HEK293 (cell line): Measurements from ENCODE around the gene NDRG3.

Experiments
- CTCF ChIA-PET: fragments of 350-600 bp; formaldehyde crosslinking; extraction: SDS; loops from one replicate; lab custom pipeline; 2021; ENCODE audit warnings: antibody characterized with exemption; lab: Yijun Ruan, JAX
- POLR2A ChIA-PET: fragments of 300-600 bp; formaldehyde crosslinking; extraction: SDS; loops from one replicate; lab custom pipeline; 2020; ENCODE audit warnings: antibody characterized with exemption, inconsistent platforms; lab: Yijun Ruan, JAX
- H3K27ac ChIP-seq: fragments of 200-500 bp; sonication (Bioruptor generic); 2 replicates; pipeline ENCODE4 v1.5.1; 2014; ENCODE audit warnings: low read depth, low read length, control low read depth, inconsistent platforms; ENCODE audit errors: extremely low read depth
- H3K36me3 ChIP-seq, 2 experiments: fragments of 200-500 bp in 1 of 2; sonication (Bioruptor generic) in 1 of 2; 1 replicate in 1 of 2; 2 replicates in 1 of 2; pipeline ENCODE4 v1.5.1; 2014 to 2017; ENCODE audit warnings: inconsistent platforms in 2 of 2, low read length in 2 of 2; ENCODE audit not compliant: control insufficient read depth in 2 of 2, insufficient read depth in 1 of 2
- H3K4me1 ChIP-seq: fragments of 200-500 bp; sonication (Bioruptor generic); 2 replicates; pipeline ENCODE4 v1.5.1; 2014; ENCODE audit warnings: mild to moderate bottlenecking, low read length, inconsistent platforms; ENCODE audit not compliant: control insufficient read depth, insufficient read depth
- H3K4me3 ChIP-seq: 2 replicates; pipeline ENCODE4 v1.5.1; 2011; ENCODE audit warnings: low read depth, mild to moderate bottlenecking, control low read depth, low read length, moderate library complexity
- H3K9me3 ChIP-seq: fragments of 200-500 bp; sonication (Bioruptor generic); 2 replicates; pipeline ENCODE4 v1.5.1; 2014; ENCODE audit warnings: low read depth, low read length, inconsistent platforms; ENCODE audit not compliant: control insufficient read depth, insufficient read depth
- BCL11B ChIP-seq: fragments of 450-650 bp; formaldehyde crosslinking; IDR thresholded peaks from 2 replicates; pipeline ENCODE4 v1.5.1; 2016; ENCODE audit warnings: low read depth, missing biosample characterization, missing genetic modification characterization
- GFI1B ChIP-seq: fragments of 450-650 bp; formaldehyde crosslinking; IDR thresholded peaks from 2 replicates; pipeline ENCODE4 v1.5.1; 2016; ENCODE audit warnings: missing biosample characterization, missing genetic modification characterization
- IKZF3 ChIP-seq: fragments of 450-650 bp; IDR thresholded peaks from 2 replicates; pipeline ENCODE4 v1.5.0; 2018; ENCODE audit warnings: missing biosample characterization, mild to moderate bottlenecking, missing genetic modification characterization, moderate library complexity
- INSM2 ChIP-seq: fragments of 450-650 bp; formaldehyde crosslinking; IDR thresholded peaks from 2 replicates; pipeline ENCODE4 v1.5.1; 2016; ENCODE audit warnings: missing biosample characterization, missing genetic modification characterization
- PRDM4 ChIP-seq: fragments of 450-650 bp; formaldehyde crosslinking; IDR thresholded peaks from 2 replicates; pipeline ENCODE4 v1.5.1; 2017; ENCODE audit warnings: missing biosample characterization, missing genetic modification characterization
- REPIN1 ChIP-seq: fragments of 450-650 bp; formaldehyde crosslinking; IDR thresholded peaks from 2 replicates; pipeline ENCODE4 v1.5.1; 2017; ENCODE audit warnings: missing biosample characterization, missing genetic modification characterization, low read depth
- ZBTB11 ChIP-seq: fragments of 450-650 bp; formaldehyde crosslinking; conservative IDR thresholded peaks from 2 replicates; pipeline ENCODE4 v1.5.1; 2016; ENCODE audit warnings: low read depth, missing biosample characterization, missing genetic modification characterization
- ZBTB6 ChIP-seq: fragments of 450-650 bp; formaldehyde crosslinking; IDR thresholded peaks from 2 replicates; pipeline ENCODE4 v1.5.1; 2017; ENCODE audit warnings: missing biosample characterization, missing genetic modification characterization
- ZBTB7A ChIP-seq: fragments of 450-650 bp; formaldehyde crosslinking; IDR thresholded peaks from 2 replicates; pipeline ENCODE4 v1.5.1; 2016; ENCODE audit warnings: low read depth, missing biosample characterization, missing genetic modification characterization
- ZNF121 ChIP-seq: fragments of 450-650 bp; formaldehyde crosslinking; IDR thresholded peaks from 2 replicates; pipeline ENCODE4 v1.5.1; 2016; ENCODE audit warnings: missing biosample characterization, missing genetic modification characterization
- ZNF23 ChIP-seq: fragments of 450-650 bp; formaldehyde crosslinking; IDR thresholded peaks from 2 replicates; pipeline ENCODE4 v1.5.1; 2016; ENCODE audit warnings: missing biosample characterization, missing genetic modification characterization, borderline replicate concordance
- ZNF302 ChIP-seq: fragments of 450-650 bp; formaldehyde crosslinking; IDR thresholded peaks from 2 replicates; pipeline ENCODE4 v1.5.1; 2016; ENCODE audit warnings: missing biosample characterization, missing genetic modification characterization, low read depth
- ZNF366 ChIP-seq: fragments of 450-650 bp; formaldehyde crosslinking; conservative IDR thresholded peaks from 2 replicates; pipeline ENCODE4 v1.5.1; 2016; ENCODE audit warnings: missing biosample characterization, missing genetic modification characterization
- ZNF391 ChIP-seq: fragments of 450-650 bp; formaldehyde crosslinking; IDR thresholded peaks from 2 replicates; pipeline ENCODE4 v1.5.1; 2016; ENCODE audit warnings: low read depth, missing biosample characterization, missing genetic modification characterization, borderline replicate concordance
- ZNF404 ChIP-seq: fragments of 450-650 bp; formaldehyde crosslinking; IDR thresholded peaks from 2 replicates; pipeline ENCODE4 v1.5.1; 2017; ENCODE audit warnings: missing biosample characterization, missing genetic modification characterization
- ZNF426 ChIP-seq: fragments of 450-650 bp; formaldehyde crosslinking; IDR thresholded peaks from 2 replicates; pipeline ENCODE4 v1.5.1; 2017; ENCODE audit warnings: missing biosample characterization, missing genetic modification characterization, mild to moderate bottlenecking, inconsistent platforms, moderate library complexity
- ZNF433 ChIP-seq: fragments of 450-650 bp; formaldehyde crosslinking; IDR thresholded peaks from 2 replicates; pipeline ENCODE4 v1.5.1; 2016; ENCODE audit warnings: missing biosample characterization, missing genetic modification characterization, low read depth
- ZNF585B ChIP-seq: fragments of 450-650 bp; formaldehyde crosslinking; IDR thresholded peaks from 2 replicates; pipeline ENCODE4 v1.5.1; 2016; ENCODE audit warnings: missing biosample characterization, missing genetic modification characterization
- ZNF596 ChIP-seq: fragments of 450-650 bp; IDR thresholded peaks from 2 replicates; pipeline ENCODE4 v1.5.0; 2018; ENCODE audit warnings: missing biosample characterization, mild to moderate bottlenecking, missing genetic modification characterization, moderate library complexity
- ZNF645 ChIP-seq: fragments of 450-650 bp; formaldehyde crosslinking; IDR thresholded peaks from 2 replicates; pipeline ENCODE4; 2016; ENCODE audit warnings: missing biosample characterization, missing genetic modification characterization
- ZNF704 ChIP-seq: fragments of 450-650 bp; formaldehyde crosslinking; IDR thresholded peaks from 2 replicates; pipeline ENCODE4 v1.5.1; 2016; ENCODE audit warnings: missing biosample characterization, missing genetic modification characterization
- ZNF747 ChIP-seq: fragments of 450-650 bp; formaldehyde crosslinking; IDR thresholded peaks from 2 replicates; pipeline ENCODE4 v1.5.1; 2016; ENCODE audit warnings: missing biosample characterization, missing genetic modification characterization
- ZNF843 ChIP-seq: fragments of 450-650 bp; formaldehyde crosslinking; IDR thresholded peaks from 2 replicates; pipeline ENCODE4 v1.5.1; 2016; ENCODE audit warnings: missing biosample characterization, missing genetic modification characterization

The NDRG3 gene

GRCh38 chr20:36658300-36658699 is 87.6 kb downstream of the NDRG3 start (continued):
- TF ChIP-seq ZBTB7A (tag by site-specific recombination) (no peak), IKZF3 (tag by site-specific recombination) (no peak), GFI1B (tag by site-specific recombination) (no peak), ZNF366 (tag by site-specific recombination) (no peak), ZBTB6 (tag by site-specific recombination) (no peak)
- TF ChIP-seq, all 188 proteins: peak for 0

GRCh38 chr20:36656733-36657132 is 89.2 kb downstream of the NDRG3 start:
- no peak overlapping the region for H3K4me3 ChIP-seq
- no peaks in the 10 kb centered on the region for H3K9me3 ChIP-seq
- ChIA-PET POLR2A (no interaction called here), CTCF (interaction anchor here (1.4 kb wide), 1 partner anchor 117 kb away, joined by 4 read pairs; the partner anchor contains the start of gene DSN1)
- H3K36me3 ChIP-seq, result peaks cover 0 to 63% of the 10 kb centered on the region in 2 experiments; a peak in 2 of 3 replicates
- H3K27ac ChIP-seq, result no peak overlapping the region
- no peaks in the 10 kb centered on the region for H3K4me1 ChIP-seq
- TF ChIP-seq ZNF426 (tag by site-specific recombination), result no peak
- TF ChIP-seq PRDM4 (tag by site-specific recombination), result no peak
- TF ChIP-seq ZNF645 (tag by site-specific recombination), result no peak
- no peak for TF ChIP-seq ZNF596 (tag by site-specific recombination)
- TF ChIP-seq REPIN1 (tag by site-specific recombination), result no peak
- no peak for TF ChIP-seq ZNF391 (tag by site-specific recombination)
- TF ChIP-seq ZNF302 (tag by site-specific recombination), result no peak
- TF ChIP-seq ZNF704 (tag by site-specific recombination), result no peak
- no peak for TF ChIP-seq BCL11B (tag by site-specific recombination)
- no peak for TF ChIP-seq ZNF121 (tag by site-specific recombination)

- ChIA-PET POLR2A (no interaction called here), CTCF (no interaction called here)
- no peaks in the 10 kb centered on the region for H3K4me1 ChIP-seq
- TF ChIP-seq ZBTB11 (tag by site-specific recombination) (no peak), INSM2 (no peak), ZNF404 (tag by site-specific recombination) (no peak), ZNF23 (tag by site-specific recombination) (no peak), ZNF585B (tag by site-specific recombination) (no peak), ZNF433 (tag by site-specific recombination) (no peak), ZNF747 (tag by site-specific recombination) (no peak), ZNF843 (tag by site-specific recombination) (no peak)
Observed at GRCh38 chr20:36655004-36655403, 90.9 kb downstream of the NDRG3 start.

More at GRCh38 chr20:36655004-36655403, 90.9 kb downstream of the NDRG3 start:
- no peak overlapping the region for H3K4me3 ChIP-seq
- H3K36me3 ChIP-seq, result peaks cover 0 to 56% of the 10 kb centered on the region in 2 experiments; a peak in 2 of 3 replicates
- H3K27ac ChIP-seq, result no peak overlapping the region
- no peaks in the 10 kb centered on the region for H3K9me3 ChIP-seq
